Activated effector memory CD4-positive, alpha-beta T cell treated with anti-CD3 and anti-CD28 coated beads, Interleukin-2, amount 50 U/mL, for 16 hours (primary cell): ENCODE data around the gene CACHD1.
"Not testable (repeated sequence)": the region's sequence is repeated elsewhere in the genome, so short reads cannot be mapped to it uniquely, and the experiment has no call there.

Experiments
- DNase-seq: peaks from one replicate; pipeline ENCODE4 v3.0.0-alpha.2; 2020

CACHD1 gene

DNA sequence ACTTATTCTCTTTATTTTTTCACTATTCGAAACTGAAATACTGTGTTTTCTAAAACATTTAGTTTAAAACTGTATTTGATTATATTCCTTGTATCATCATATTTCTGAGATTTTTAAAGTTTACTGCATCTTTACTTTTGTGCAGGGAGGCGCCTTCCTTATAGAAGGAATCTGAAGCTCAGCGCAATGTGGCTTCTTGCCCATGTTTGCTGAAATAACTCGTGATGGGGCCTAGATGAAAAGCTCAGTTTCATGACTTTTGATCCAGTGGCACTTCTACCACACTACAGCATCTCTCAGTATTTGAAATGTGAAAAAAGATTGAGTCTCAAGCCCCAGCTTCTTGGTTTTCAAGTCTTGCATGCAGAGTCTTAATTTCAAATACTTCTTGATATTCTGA, 28.4 kb downstream of the CACHD1 start:
- no peak for DNase-seq

DNA sequence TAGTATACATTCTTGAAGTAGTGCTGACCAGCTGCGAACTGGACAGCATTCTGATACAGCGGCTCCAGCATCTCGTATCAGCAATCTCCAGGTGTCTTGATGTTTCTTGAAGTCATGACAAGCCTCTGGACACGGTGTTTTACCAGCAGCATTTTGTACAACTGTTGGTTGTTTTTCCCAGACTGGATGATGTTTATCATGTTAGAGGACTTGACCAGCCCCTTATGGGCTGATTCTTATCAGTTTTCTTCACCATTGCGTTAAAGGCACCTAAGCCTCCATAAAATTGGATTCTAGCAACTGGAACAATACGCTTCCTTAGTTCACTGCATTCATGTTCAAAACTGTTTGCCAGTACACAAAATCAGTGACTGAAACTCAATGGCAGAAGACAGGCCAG, 29.1 kb downstream of the CACHD1 start:
- DNase-seq = no peak

DNA sequence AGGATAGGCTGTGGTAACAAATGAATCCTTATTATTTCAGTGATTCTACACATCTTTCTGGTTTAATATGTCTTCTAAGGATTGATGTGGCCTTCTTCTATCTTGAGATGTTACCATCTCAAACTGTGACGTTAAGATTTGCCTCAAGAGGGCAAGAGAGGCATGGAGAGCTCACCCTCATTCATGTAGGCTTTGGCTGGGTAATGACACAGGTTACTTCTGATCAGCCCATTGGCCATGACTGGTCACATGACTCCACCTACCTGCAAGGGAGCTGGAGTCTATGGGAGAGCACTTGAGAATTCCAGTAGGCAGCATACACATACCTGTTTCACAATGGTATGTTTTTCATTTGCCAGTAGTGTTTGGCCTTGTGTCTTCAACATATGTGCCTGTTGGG, 30.0 kb downstream of the CACHD1 start:
- DNase-seq = no peak

DNA sequence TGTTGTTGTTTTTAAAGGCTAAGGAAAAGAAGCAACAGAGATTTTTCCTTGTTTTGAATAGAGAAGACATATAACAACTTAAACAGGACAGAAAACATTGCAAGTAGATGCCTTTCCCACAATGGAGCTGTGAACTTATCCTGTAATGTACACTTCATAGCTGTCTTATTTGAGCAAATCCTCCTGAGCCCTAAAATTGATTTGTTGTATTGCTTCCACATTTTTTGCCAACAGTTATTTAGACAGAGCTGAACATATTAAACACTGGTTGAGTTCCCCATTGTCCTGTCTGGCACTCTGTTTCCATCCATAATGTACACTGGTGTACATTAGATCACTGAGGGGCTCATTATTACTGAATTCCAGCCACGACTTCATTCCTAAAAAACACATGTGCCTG, 32.2 kb downstream of the CACHD1 start:
- no peak for DNase-seq

DNA sequence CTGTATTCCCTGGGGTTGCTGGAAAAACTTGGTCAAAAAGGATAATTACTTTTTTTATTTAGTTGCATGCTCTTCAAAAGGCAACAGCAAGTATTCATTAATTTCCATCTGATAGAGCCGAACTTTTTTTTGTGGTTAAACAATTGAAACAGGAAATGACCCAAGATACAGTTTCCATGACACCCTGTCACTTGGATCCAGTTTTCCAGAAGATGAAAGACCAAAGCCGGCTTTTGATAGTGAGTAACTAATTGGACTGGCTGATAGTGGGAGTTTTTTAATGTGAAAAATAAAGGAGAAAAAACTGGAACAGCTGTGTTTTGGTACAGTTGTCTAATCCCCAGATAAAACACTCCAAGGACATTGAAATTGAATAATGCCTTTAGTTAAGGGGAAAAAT, 33.0 kb downstream of the CACHD1 start:
- no peak for DNase-seq

DNA sequence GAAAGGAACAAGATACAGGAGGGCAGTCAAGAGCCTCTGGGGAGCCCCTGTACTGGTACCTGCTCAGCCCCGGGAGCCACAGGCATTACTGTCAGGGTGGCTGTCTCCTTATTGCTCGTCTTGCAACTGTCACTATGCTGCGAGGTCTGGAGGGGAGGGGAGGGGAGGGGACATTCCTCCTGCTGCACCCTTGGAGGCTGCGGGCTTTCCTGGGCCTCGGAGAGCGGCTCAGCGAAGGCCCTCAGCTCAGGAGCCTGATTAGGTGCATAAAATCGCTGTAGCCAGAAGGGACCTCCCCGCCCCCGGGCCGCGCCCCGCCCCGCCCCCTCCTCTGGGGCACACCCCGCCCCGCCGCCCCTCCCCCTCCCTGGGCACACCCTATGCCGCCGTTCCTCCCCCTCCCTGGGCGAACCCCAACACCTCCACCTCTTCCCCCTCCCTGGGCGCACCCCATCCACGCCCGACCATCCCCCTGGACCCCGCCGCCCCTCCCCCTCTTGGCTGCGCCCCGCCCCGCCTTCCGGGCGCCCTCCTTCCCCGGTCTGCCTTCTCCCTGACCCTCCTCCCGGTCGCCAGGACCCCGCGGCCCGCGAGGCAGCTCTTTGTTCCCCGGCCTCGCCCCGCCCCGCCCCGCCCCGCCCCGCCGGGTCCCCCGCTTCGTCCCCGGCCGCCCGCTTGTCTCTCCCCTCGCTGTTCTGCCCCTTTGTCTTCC, 35.5 kb downstream of the CACHD1 start:
- DNase-seq = peak; percentile 67

DNA sequence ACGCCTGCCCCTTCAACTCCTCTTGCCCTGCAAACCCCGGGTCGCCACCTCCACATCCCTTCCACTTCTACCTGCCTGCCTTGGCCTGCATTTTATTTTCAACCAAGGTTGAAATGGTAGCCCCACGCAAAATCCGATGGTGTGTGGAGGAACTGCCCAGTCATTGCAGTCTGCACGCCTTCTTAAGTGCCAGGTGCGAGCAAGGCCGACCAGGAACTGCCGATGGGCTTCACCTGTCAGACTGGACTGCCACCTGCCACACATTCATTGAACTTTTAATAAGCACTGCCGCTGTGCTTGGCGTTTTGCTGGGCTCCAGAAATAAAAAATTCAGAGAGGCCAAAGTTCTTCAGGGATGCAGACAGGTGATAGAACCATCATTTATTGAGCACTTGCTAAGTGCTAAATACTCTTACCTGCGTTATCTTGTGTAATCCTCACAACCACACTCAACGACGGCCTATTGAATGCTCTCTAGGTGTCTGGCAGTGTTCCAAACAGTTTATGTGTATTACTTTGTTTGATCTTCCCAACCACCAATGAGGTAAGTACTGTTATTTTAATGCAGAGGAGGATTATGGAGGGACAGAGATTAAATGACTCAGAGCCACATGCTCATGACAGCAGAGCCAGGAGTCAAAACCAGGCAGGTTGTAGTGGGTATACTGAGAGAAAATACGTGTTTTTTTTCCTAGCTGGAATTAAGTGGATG, 36.2 kb downstream of the CACHD1 start:
- DNase-seq = peak; percentile 64

DNA sequence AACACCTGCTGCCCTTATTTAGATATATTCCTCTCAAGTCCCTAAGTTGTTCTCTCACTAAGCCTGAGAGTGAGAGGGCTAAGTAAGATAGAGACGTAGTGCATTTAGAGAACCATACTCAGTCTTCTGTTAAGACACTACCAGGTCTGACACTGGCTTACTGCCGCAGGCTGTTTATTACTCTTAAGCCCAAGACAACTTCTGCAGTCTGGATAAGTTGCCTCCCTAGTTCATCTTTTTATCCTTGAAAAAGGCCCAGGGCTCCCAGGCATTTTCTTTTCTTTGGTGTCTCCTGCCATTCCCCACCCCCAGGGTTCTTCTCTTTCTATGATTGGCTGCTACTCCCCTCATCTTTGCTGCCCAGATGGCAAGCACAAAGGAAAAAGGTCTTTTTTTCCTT, 38.7 kb downstream of the CACHD1 start:
- DNase-seq = no peak

DNA sequence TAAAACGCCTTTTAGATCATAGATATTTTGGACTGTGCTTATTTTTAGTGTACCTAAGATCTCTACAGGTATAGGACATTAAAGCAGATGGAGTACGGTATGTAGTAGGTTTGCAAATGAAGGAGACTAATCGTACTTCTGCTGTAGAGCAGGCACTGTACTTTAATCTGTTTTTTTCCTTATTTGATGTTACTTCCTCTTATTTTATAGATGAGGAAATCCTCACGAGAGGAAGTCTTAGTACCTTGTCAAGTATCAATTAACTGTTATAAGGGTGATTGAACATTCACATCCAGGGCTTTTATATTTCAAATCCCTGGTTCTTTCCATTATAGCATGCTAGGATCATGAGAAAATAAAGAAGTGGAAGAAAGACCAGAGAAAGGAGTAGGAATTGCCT, 41.1 kb downstream of the CACHD1 start:
- DNase-seq = no peak

DNA sequence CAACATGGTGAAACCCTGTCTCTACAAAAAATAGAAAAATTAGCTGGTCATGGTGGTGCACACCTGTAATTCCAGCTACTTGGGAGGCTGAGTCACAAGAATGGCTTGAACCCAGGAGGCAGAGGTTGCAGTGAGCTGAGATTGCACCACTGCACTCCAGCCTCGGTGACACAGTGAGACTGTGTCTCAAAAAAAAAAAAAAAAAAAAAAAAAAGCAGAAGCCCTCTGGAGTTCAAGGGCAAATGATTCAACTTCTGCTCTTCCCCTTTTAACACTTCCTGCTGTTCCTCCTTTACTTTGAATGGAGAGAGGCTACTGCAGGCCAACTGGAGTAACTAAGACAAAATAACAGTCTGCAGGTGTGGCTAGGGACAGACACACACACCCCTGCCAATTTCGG, 42.3 kb downstream of the CACHD1 start:
- DNase-seq = not testable (repeated sequence)

DNA sequence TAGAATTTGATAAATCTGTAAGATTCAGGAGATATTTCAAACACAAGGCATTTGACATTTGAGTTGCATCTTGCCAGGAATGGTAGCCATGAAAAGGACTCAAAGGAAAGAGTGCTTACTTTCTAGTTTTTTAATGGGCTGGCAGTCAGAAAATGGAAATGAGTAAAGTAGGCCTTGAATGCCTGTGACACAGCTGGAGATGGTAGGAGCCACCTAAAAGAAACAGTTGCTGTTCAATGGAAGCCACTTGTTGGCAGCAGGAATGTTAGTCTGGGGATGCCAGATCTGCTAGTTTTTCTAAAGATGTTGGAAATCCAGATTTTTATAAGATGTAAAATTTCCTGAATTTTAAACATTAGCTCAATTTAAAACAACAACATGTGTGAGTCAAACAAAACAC, 43.6 kb downstream of the CACHD1 start:
- no peak for DNase-seq

DNA sequence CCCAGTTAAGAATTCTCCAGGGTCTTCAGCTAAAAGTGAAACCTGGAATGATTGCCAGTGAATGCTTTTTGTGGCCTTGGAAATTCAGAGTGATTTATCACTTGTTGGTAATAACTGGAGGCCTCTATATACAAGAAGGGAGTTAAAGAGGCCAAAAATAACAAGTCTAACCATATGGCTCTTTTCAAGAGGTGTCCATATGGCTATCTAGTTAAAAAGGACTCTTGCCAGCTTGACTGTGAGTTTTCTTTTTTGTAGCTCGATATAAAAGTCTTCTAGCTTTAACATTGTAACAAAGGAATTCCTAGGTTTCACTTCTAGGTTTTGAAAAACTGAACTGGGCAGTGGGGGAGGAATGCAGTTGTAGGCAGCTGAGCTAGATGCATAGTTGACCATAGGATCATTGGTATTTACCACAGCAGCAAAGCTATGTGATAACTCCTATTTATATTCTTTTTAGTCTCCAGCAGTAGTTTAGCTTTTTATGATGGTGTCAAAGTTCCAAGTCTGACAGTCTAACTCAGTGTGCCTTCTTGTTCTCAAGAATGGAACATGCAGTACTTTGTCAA, 44.4 kb downstream of the CACHD1 start:
- no peak for DNase-seq

DNA sequence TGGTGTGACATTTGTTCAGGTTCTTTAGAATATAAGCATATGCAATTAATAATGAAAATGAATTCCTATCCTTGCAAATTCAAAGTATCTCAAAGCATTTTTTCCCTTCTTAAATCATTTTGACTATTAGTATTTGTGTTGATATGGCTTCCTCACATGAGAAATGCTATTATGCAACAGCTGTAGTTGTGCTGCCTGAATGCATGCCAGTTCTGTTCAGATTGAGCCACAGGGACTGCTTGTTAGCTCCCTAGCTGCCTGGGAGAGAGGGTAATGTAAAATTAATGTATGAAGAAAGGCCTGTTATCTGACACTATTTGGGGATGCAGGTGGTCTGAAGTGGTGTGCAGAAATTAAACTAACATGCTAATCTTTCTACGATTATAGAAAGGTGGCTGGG, 45.5 kb downstream of the CACHD1 start:
- DNase-seq = no peak

DNA sequence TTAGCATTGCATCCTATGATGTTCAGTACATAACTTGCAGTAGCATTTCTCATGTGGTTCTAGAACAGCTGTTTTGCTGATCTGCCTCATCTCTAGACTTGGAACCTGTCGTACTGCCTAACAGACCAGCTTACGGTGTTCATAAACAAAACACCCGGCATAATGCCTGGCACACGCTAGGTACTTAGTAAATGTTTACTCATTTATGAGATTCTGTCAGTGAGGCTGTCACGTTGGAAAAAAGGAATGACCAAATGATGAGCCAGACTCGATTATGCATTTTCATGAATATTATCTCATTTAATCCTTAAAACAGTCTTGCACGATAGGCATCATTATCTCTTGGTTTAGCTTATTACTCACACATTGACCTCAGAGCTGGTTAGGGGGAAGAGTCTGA, 46.4 kb downstream of the CACHD1 start:
- no peak for DNase-seq

DNA sequence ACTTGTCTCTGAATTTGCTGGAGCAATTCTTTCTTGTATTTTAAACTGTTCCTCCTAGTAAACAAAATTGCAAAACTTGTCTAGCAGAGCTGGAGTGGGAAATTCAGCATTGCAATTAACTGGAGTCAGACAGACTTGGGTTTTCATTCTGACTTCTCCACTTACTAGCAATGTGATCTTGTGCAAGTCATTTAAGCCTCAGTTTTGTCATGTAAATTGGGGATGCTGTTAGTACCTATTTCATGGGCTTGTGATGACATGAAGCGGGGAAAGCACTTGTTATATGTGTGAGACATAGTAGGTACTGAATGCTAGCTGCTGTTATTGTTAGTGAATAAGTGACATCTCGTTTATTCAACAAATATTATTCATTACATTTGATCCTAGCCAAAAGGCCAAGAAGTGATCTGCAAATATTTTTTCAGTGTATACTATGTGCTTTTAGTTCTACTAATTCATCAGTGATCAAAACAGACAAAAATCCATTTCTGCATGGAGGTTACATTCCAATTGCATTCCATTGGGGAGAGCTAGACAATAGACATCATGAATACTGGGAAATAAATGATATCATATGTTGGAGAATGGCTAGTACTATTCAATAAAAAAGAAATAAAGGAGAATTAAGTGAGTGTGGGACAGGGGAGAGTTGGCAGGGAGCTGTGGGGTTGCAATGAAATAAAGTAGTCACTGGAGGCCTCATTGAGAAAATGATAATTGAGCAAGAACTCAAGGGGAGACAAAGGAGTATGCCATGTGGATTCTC, 47.1 kb downstream of the CACHD1 start:
- DNase-seq = no peak

DNA sequence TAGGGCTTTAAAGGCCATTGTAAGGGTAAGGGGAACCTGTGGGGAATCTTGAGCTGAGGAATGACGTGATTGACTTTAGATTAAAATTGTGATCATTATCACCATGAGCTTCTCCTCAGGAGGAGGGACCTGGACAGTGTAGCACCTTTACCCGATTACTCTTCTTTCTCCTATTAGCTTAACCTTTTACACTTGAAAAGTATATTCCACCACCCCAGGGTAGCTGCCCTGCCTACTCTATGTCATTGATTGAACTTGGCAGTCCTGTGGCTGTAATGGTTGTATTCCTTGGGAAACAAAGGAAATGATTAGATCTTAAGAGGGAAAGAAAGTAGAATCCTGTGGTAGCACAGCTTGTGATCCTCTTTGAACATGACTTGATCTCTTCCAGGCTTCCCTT, 47.7 kb downstream of the CACHD1 start:
- DNase-seq = no peak

DNA sequence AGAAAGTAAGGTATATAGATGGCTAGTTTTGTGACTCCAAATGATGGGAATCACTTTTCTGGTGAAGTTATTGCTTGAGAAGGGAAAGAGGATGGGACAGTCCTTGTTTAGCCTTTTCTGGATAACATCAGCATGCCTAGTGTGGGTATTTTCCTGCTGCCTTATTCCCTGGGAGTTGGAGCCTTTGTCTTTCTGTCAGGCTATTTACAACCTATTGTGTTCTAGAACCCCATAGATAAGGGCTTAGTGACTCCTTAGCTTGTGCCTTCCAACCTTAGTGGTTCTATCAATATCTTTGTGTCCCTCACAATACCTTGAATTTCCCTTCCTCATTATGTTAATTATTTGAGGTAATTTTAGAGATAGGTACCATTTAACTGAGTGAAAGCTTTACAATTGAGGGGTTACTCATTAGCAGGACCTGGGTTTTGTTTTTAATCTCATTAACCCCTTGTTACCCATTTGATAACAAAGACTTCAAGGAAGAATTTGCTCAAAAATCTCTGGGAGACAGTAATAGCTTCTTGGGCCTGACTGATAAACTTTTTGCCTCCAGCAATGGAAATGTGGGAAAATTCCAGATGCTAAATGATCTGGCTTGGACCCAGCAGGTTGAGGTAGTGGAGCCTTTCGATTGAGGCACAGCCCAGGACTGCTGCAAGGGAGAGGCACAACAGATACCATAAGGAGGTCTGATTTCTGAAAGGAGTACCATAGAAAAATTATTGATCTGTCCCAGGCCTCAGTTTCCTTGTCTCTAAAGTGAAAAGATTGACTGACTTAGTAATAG, 49.0 kb downstream of the CACHD1 start:
- DNase-seq = no peak

DNA sequence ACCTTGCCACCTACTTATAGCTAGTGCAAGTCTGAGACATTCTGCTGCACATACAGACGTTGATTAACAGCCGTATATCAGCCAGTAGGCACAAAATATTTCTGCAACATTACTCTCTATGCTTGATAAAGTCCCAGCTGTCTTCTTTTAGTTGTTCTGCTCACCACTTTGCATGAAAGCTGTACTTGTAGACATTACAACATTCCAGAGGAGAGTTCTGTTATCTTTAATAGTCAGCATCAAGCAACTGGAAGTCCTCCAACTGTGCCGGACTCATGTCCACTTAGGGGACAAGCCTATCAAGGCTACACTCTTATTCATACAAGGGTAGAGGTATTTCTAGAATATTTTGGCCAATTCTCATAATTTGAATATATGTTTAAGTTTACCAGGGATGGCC, 50.0 kb downstream of the CACHD1 start:
- no peak for DNase-seq

DNA sequence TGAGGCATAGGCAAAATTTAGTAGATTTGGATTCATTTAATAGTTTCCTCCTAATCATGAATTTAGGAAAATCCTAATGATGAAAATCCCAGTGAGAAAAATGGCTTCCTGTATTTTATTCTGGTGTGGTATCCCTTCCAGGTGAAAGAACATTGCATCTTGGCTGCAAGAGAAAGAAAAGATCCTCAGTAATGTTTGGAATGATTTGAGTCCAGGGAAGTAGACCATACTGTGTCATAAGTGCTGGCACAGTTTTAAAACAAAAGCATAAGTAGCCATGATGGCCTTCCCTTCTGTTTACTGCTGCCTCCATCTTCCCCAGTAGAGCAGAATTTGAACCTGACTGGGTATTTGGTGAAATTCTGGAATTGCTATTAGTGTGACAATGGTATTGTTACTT, 52.8 kb downstream of the CACHD1 start:
- no peak for DNase-seq

DNA sequence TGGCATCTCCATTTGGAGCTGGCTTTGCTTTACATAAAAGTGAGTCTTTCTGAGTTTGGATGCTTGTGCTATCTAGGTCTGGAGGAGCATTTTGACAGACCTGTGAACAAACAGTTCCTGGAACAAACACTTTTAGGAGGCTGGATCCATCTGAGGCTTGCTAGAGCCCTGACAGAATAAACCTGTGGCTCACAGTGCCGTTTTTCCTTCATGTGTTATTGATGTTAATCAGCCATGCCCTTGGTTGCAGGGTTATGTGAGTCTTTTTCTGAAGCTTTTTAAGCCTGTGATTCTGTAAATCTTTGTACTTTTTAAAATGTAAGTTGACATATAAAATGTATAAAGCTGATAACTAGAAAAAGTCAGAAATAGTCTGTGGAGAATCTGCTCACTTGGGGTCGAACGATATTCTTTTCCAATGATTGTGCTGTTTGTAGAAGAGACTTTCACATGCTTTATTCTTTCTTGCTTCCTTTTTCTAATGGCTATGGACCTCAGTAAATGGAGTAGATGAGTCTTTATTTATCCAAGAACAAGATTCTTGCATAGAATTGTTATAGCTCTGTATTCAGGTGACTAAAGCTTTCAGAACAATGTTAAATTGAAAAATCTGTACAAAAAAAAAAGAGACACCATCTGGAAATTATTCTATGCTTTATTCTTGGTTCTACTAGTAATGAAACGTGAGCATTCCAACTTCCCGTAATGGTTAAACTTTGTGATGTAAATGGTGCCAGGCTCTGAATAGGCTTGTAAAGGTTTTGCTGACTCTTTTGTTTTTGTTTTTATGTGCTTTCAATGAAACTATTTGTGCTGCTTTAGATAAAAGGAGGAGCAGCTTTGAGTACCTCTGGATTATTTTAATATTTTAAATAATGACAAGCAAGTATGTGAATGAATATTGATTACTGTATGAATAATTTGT, 53.7 kb downstream of the CACHD1 start:
- DNase-seq = no peak

DNA sequence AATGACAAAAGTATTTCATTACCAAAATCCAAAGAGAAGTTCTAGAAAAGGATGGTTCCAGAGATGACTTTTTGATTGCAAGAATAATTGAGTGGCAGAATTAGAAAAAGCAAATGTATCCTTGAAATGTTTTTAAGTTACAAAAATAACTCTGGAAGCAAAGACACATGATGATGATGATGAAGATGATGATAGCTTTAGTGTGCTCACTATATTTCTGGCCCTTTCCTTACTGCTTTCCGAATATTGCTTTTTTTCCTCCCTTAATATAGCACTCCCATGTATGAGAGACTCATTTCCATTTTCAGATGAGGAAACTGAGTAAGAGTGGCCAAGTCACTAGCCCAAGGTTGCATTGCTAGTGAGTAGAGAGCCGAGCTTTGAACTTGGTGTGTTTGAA, 54.7 kb downstream of the CACHD1 start:
- no peak for DNase-seq
